Ovary (tissue), 3 donors: ENCODE measurements around the gene TRAF3.

Experiments used
- EP300 ChIP-seq: sonication (generic); formaldehyde crosslinking; IDR thresholded peaks from one replicate; pipeline ENCODE4 v1.6.1; 2017; ENCODE audit warnings: antibody characterized with exemption
- POLR2A ChIP-seq: fragments of 450-650 bp; IDR thresholded peaks from one replicate; pipeline ENCODE4 v1.6.1; 2017; ENCODE audit warnings: antibody characterized with exemption, mild to moderate bottlenecking, moderate library complexity
- TF ChIP-seq, protein P1 (sequence below), 3 donors: fragments of 450-650 bp in 2 of 3; fragments of 200-600 bp in 1 of 3; IDR thresholded peaks; one replicate each; pipeline versions ENCODE4 v1.5.1 to v1.8.0; 2016 to 2022; ENCODE audit warnings: antibody characterized with exemption in 3 of 3, mild to moderate bottlenecking in 1 of 3
- donor health status: DM: no; HTN: no; CAD: no.

DNA sequence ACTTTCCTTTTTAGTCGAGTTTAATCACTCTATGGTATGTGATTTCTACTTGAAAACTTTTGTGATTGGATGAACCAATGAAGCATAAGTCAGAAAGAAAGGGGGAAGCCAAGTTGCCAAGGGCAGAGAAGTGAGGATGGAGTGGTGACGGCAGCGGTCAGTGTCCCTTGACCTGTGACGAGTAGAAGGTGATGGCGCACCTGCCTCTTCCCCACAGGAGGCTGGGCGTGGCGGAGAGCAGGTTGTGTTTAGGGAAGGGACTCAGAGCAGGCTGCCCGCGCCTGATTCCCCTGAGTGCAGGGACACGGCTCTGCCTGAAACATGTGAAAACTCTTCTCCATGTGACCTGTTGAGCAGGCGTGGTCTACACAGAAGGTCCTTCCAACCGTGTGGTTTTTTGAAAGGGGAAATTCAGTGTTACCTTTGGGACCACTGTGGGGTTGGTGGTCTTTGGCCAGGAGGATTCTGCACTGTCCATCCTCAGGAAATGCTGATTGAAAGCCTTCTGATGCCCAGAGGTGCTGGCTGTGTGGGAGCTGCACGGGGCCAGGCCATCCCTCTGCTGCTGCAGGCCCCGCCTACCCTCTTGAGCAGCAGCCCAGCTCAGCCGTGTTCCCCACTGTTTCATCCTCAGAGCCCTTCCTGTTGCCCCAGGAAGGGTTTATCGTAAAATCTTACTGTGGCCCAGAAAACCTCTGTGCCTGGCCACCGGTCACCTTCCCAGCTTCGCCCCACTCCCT is 121.7 kb downstream of the TRAF3 start:
- TF ChIP-seq, protein P1, sequence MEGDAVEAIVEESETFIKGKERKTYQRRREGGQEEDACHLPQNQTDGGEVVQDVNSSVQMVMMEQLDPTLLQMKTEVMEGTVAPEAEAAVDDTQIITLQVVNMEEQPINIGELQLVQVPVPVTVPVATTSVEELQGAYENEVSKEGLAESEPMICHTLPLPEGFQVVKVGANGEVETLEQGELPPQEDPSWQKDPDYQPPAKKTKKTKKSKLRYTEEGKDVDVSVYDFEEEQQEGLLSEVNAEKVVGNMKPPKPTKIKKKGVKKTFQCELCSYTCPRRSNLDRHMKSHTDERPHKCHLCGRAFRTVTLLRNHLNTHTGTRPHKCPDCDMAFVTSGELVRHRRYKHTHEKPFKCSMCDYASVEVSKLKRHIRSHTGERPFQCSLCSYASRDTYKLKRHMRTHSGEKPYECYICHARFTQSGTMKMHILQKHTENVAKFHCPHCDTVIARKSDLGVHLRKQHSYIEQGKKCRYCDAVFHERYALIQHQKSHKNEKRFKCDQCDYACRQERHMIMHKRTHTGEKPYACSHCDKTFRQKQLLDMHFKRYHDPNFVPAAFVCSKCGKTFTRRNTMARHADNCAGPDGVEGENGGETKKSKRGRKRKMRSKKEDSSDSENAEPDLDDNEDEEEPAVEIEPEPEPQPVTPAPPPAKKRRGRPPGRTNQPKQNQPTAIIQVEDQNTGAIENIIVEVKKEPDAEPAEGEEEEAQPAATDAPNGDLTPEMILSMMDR (IDR thresholded peaks at IDR 0.05): no peak
- TF ChIP-seq POLR2A (no peak), EP300 (no peak)
